Measurements from ENCODE around the gene WDR4. TPM values are rescaled to one million over a fixed set of nuclear protein-coding genes. Genes with fewer than 3 reads are reported as not detected.
A peak's percentile ranks its signal among the peaks of the same experiment; 100 is the strongest.

Gene WDR4
- total RNA-seq, 2 donors from 2014 or later: 8.0 to 37.9 TPM

GRCh38 chr21:42906233-42906632 lies 26.9 kb upstream of the WDR4 start:
- DNase-seq (no peak), ATAC-seq (no peak)
- no peak for TF ChIP-seq POLR2A (IDR thresholded peaks at IDR 0.05)
- no peak for TF ChIP-seq CTCF (IDR thresholded peaks at IDR 0.05)
- intact Hi-C loops (cut with DNase I): no loop called here
- no peaks in the 10 kb centered on the region for H3K4me1 ChIP-seq
- peaks cover 9 to 22% of the 10 kb centered on the region in 2 donors for H3K36me3 ChIP-seq (replicated peaks in 1 of 2; ENCODE audit: insufficient read depth in 1 of 2, low read depth in 2 of 2)
- no peak overlapping the region for H3K27ac ChIP-seq
- H3K9me3 ChIP-seq: no peaks in the 10 kb centered on the region
- no peaks in the 10 kb centered on the region for H3K27me3 ChIP-seq
- WGBS, 2 donors: 91 to 97% methylated on average over 16 of the region's 16 CpGs
- no peak overlapping the region for H3K4me3 ChIP-seq

- TF ChIP-seq POLR2A (IDR thresholded peaks at IDR 0.05): no peak
- TF ChIP-seq CTCF (IDR thresholded peaks at IDR 0.05): no peak
- Histone ChIP-seq H3K27ac (no peak overlapping the region), H3K36me3 (replicated peaks in 1 of 2; ENCODE audit: insufficient read depth in 1 of 2, low read depth in 2 of 2) (peaks cover 9 to 20% of the 10 kb centered on the region in 2 donors), H3K4me1 (no peaks in the 10 kb centered on the region), H3K4me3 (no peak overlapping the region), H3K27me3 (no peaks in the 10 kb centered on the region), H3K9me3 (no peaks in the 10 kb centered on the region)
- intact Hi-C loops (cut with DNase I): no loop called here
- WGBS, 2 donors: 94 to 96% methylated on average over 8 of the region's 8 CpGs
- ATAC-seq: no peak
- no peak for DNase-seq
These were observed 25.9 kb upstream of the WDR4 start for GRCh38 chr21:42905195-42905594.

- intact Hi-C loops (cut with DNase I): no loop called here
- ATAC-seq: no peak
- Histone ChIP-seq H3K4me3 (no peak overlapping the region), H3K27ac (no peak overlapping the region), H3K36me3 (replicated peaks in 1 of 2; ENCODE audit: insufficient read depth in 1 of 2, low read depth in 2 of 2) (peaks cover 9 to 13% of the 10 kb centered on the region in 2 donors), H3K9me3 (no peaks in the 10 kb centered on the region), H3K4me1 (no peaks in the 10 kb centered on the region), H3K27me3 (no peaks in the 10 kb centered on the region)
- WGBS, 2 donors: 90 to 91% methylated on average over 11 of the region's 11 CpGs
- no peak for TF ChIP-seq CTCF (IDR thresholded peaks at IDR 0.05)
- TF ChIP-seq POLR2A (IDR thresholded peaks at IDR 0.05): no peak
- DNase-seq: no peak
These were observed 24.5 kb upstream of the WDR4 start for GRCh38 chr21:42903817-42904216.

GRCh38 chr21:42900446-42900845 lies 21.1 kb upstream of the WDR4 start:
- peaks cover 1% of the 10 kb centered on the region for H3K4me1 ChIP-seq
- no peaks in the 10 kb centered on the region for H3K27me3 ChIP-seq
- ATAC-seq (no peak), DNase-seq (no peak)
- H3K9me3 ChIP-seq: no peaks in the 10 kb centered on the region
- TF ChIP-seq POLR2A (IDR thresholded peaks at IDR 0.05) (no peak), CTCF (IDR thresholded peaks at IDR 0.05) (no peak)
- intact Hi-C loops (cut with DNase I): no loop called here
- 84 to 93% methylated on average over 4 of the region's 4 CpGs for WGBS, 2 donors
- H3K27ac ChIP-seq: no peak overlapping the region
- H3K4me3 ChIP-seq: no peak overlapping the region
- peaks cover 15 to 17% of the 10 kb centered on the region in 2 donors for H3K36me3 ChIP-seq (replicated peaks in 1 of 2; ENCODE audit: insufficient read depth in 1 of 2, low read depth in 2 of 2)

GRCh38 chr21:42892931-42893755 lies 13.8 kb upstream of the WDR4 start, which contains the start of gene NDUFV3:
NDUFV3 (plus strand) TSS chr21:42893309; CDS start chr21:42893334, 25 bp downstream.
- ATAC-seq (peak; percentile 97), DNase-seq (peak; percentile 100)
- WGBS, 2 donors: 0% methylated on average over 1 to 87 of the region's 87 CpGs
- Histone ChIP-seq H3K27ac (peak within 1 kb of the TSS; percentile 84 to 97 (median 95)), H3K4me1 (peaks cover 14% of the 10 kb centered on the region), H3K36me3 (replicated peaks in 1 of 2; ENCODE audit: insufficient read depth in 1 of 2, low read depth in 2 of 2) (peaks cover 6 to 7% of the 10 kb centered on the region in 2 donors), H3K9me3 (no peaks in the 10 kb centered on the region), H3K27me3 (no peaks in the 10 kb centered on the region), H3K4me3 (peak within 1 kb of the TSS; percentile 79 to 86)
- peak in 2 of 7 experiments; percentile 20 to 23 for TF ChIP-seq CTCF (IDR thresholded peaks at IDR 0.05)
- TF ChIP-seq POLR2A (IDR thresholded peaks at IDR 0.05): peak; percentile 93 to 96 (median 96)
- intact Hi-C loops (cut with DNase I): no loop called here
